NCI-H2196 treated with DMSO at 0.1 percent for 48 hours (cell line): ENCODE measurements around the gene PXDN.

Source experiments
- DNase-seq: peaks from one replicate; lab custom pipeline; 2025; ENCODE audit not compliant: unreplicated experiment; lab: John Stamatoyannopoulos, UW

Gene PXDN

GRCh38 chr2:1673160-1673944, 71.0 kb downstream of the PXDN start:
- no peak for DNase-seq

- DNase-seq: no peak
These were observed 71.6 kb downstream of the PXDN start for GRCh38 chr2:1672738-1673137.

GRCh38 chr2:1671916-1672315, 72.4 kb downstream of the PXDN start:
- DNase-seq: no peak

GRCh38 chr2:1670636-1671035, 73.7 kb downstream of the PXDN start:
- no peak for DNase-seq

GRCh38 chr2:1665761-1666505, 78.4 kb downstream of the PXDN start:
- DNase-seq: no peak

- DNase-seq: no peak
These were observed 79.6 kb downstream of the PXDN start for GRCh38 chr2:1664698-1665097.

GRCh38 chr2:1664076-1664605, 80.2 kb downstream of the PXDN start:
- no peak for DNase-seq

GRCh38 chr2:1663621-1664020, 80.7 kb downstream of the PXDN start:
- no peak for DNase-seq

GRCh38 chr2:1662606-1663180, 81.6 kb downstream of the PXDN start:
- DNase-seq: no peak

- no peak for DNase-seq
These were observed 82.3 kb downstream of the PXDN start for GRCh38 chr2:1661891-1662605.

- DNase-seq: no peak
These were observed 83.4 kb downstream of the PXDN start for GRCh38 chr2:1660656-1661640.

GRCh38 chr2:1659951-1660565, 84.3 kb downstream of the PXDN start:
- DNase-seq: no peak

- DNase-seq: no peak
These were observed 85.7 kb downstream of the PXDN start for GRCh38 chr2:1658394-1659151.

- DNase-seq: no peak
These were observed 87.1 kb downstream of the PXDN start for GRCh38 chr2:1656961-1657841.

GRCh38 chr2:1656326-1656960, 87.9 kb downstream of the PXDN start:
- DNase-seq: no peak

GRCh38 chr2:1655461-1655860, 88.9 kb downstream of the PXDN start:
- no peak for DNase-seq

- DNase-seq: no peak
These were observed 89.5 kb downstream of the PXDN start for GRCh38 chr2:1654696-1655374.
